Measurements from ENCODE around the gene ANKMY2.

DNA sequence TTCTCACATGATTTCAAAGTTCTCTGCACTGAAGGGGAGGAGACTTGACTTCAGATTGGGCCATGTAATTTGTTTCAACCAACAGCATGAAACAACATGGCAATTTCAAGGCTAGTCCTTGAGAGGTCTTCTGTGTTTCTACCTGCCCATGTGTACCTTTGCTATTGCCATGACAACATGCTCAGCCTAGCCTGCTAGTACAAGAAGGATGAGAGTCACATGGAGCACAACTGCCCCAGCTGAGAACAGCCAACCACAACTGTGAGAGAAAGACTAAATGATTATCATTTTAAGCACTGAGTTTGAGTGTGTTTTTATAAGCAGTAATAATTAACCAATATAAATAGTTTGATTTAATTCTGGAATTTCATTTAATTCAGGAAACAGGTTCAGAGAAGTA, 41.9 kb downstream of the ANKMY2 start:
- TF ChIP-seq CTCF (IDR thresholded peaks at IDR 0.05 in 4 of 5, conservative IDR thresholded peaks at IDR 0.05 in 1 of 5) (no peak), POLR2A (IDR thresholded peaks at IDR 0.05) (no peak)
